Measurements from ENCODE around the gene SETBP1. TPM values are rescaled to one million over a fixed set of nuclear protein-coding genes. Genes with fewer than 3 reads are reported as not detected.

SETBP1 gene
- total and polyA plus RNA-seq, 2 of the 4 experiments (the other 2 are of a cell fraction), result 0.19 to 0.36 TPM

- Histone ChIP-seq H3K9ac (ENCODE audit: low read depth, low read length) (no peak overlapping the region), H3K4me3 (ENCODE audit: insufficient read depth, low read depth, low read length) (no peak overlapping the region), H3K4me1 (ENCODE audit: control insufficient read depth, insufficient read depth, low read length) (no peaks in the 10 kb centered on the region), H2BK20ac (ENCODE audit: low read depth, low read length) (no peak overlapping the region), H4K8ac (ENCODE audit: low read depth in 2 of 2, low read length in 2 of 2) (no peak overlapping the region), H2BK15ac (ENCODE audit: low read depth, low read length) (no peak overlapping the region), H4K20me1 (ENCODE audit: insufficient read depth, low read length) (no peaks in the 10 kb centered on the region), H3K36me3 (ENCODE audit: control insufficient read depth, insufficient read depth, low read length) (no peaks in the 10 kb centered on the region), H2BK120ac (ENCODE audit: low read depth, low read length) (no peak overlapping the region), H3K23ac (ENCODE audit: low read depth, low read length) (no peak overlapping the region), H2AK9ac (replicated peaks; ENCODE audit: low read depth, low read length, poor library complexity) (no peak overlapping the region), H3K9me3 (ENCODE audit: control insufficient read depth, insufficient read depth, low read length) (no peaks in the 10 kb centered on the region), H2BK5ac (ENCODE audit: low read depth, low read length, poor library complexity, severe bottlenecking) (no peak overlapping the region), H2AK5ac (ENCODE audit: low read depth, low read length) (no peak overlapping the region), H3K4me2 (ENCODE audit: low read depth, low read length) (no peak overlapping the region), H2AFZ (replicated peaks; ENCODE audit: low read length, poor library complexity) (no peak overlapping the region), H3K14ac (replicated peaks; ENCODE audit: low read depth, low read length) (no peak overlapping the region), H4K91ac (ENCODE audit: insufficient read depth, low read depth, low read length) (no peak overlapping the region), H3K4ac (ENCODE audit: low read depth, low read length) (no peak overlapping the region), H3K27ac (ENCODE audit: insufficient read depth, low read length) (no peak overlapping the region), H3K56ac (ENCODE audit: extremely low read depth, insufficient read depth, low read length) (no peak overlapping the region), H3K27me3 (ENCODE audit: control insufficient read depth, insufficient read depth, low read length) (peaks cover 4% of the 10 kb centered on the region; the same call in 1 of the 2 replicates), H3K18ac (ENCODE audit: low read depth, low read length) (no peak overlapping the region), H3K9me1 (ENCODE audit: insufficient read depth, low read length) (no peaks in the 10 kb centered on the region), H3K79me1 (ENCODE audit: low read depth in 1 of 2, low read length in 2 of 2) (no peaks in the 10 kb centered on the region), H4K5ac (ENCODE audit: low read depth, low read length) (no peak overlapping the region)
- dilution Hi-C loops (cut with HindIII; ENCODE audit: low sequenced_read_pairs, unreplicated experiment), result no loop called here
- no peak for DNase-seq
- CTCF ChIA-PET, result no interaction called here
- POLR2A ChIA-PET (ENCODE audit: unreplicated experiment), result no interaction called here
- intact Hi-C loops (cut with micrococcal nuclease), result no loop called here
- TF ChIP-seq FOS (IDR thresholded peaks at IDR 0.05; ENCODE audit: low read depth, low read length) (no peak), SMC3 (IDR thresholded peaks at IDR 0.05; ENCODE audit: low read depth, low read length) (no peak), MAFK (IDR thresholded peaks at IDR 0.05; ENCODE audit: low read depth, low read length) (no peak), RCOR1 (IDR thresholded peaks at IDR 0.05; ENCODE audit: insufficient replicate concordance, low read length) (no peak), RFX5 (IDR thresholded peaks at IDR 0.05; ENCODE audit: low read depth, low read length) (no peak)
- TF ChIP-seq, protein P1, sequence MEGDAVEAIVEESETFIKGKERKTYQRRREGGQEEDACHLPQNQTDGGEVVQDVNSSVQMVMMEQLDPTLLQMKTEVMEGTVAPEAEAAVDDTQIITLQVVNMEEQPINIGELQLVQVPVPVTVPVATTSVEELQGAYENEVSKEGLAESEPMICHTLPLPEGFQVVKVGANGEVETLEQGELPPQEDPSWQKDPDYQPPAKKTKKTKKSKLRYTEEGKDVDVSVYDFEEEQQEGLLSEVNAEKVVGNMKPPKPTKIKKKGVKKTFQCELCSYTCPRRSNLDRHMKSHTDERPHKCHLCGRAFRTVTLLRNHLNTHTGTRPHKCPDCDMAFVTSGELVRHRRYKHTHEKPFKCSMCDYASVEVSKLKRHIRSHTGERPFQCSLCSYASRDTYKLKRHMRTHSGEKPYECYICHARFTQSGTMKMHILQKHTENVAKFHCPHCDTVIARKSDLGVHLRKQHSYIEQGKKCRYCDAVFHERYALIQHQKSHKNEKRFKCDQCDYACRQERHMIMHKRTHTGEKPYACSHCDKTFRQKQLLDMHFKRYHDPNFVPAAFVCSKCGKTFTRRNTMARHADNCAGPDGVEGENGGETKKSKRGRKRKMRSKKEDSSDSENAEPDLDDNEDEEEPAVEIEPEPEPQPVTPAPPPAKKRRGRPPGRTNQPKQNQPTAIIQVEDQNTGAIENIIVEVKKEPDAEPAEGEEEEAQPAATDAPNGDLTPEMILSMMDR (conservative IDR thresholded peaks at IDR 0.05; ENCODE audit: low read depth, low read length), result no peak
- WGBS, 2 experiments (ENCODE audit: extremely low coverage in 2 of 2, insufficient read length in 1 of 2), result no CpG with 5 or more reads among the region's 1 CpG
- ATAC-seq (ENCODE audit: low read depth), result no peak
- no TSS peak for BruUV-seq (replicated peaks)
- in situ Hi-C loops (cut with MboI; ENCODE audit: low sequenced_read_pairs), result no loop called here
Observed at GRCh38 chr18:44783371-44783770, 102.7 kb downstream of the SETBP1 start.

Data from IMR-90 (cell line).